Measurements from ENCODE around the gene ZBTB16. TPM values are rescaled to one million over a fixed set of nuclear protein-coding genes. Genes with fewer than 3 reads are reported as not detected.

ZBTB16 gene
- total RNA-seq, 1 donor from 2014 or later, result 0.54 TPM

- Mint-ChIP-seq H3K4me3 (ENCODE audit: unreplicated experiment) (no peak overlapping the region), H3K9me3 (ENCODE audit: unreplicated experiment) (no peaks in the 10 kb centered on the region), H3K36me3 (ENCODE audit: low read depth, unreplicated experiment) (no peaks in the 10 kb centered on the region), H3K4me1 (ENCODE audit: unreplicated experiment) (peaks cover 9% of the 10 kb centered on the region), H3K27me3 (ENCODE audit: unreplicated experiment) (peaks cover 4% of the 10 kb centered on the region), H3K27ac (ENCODE audit: unreplicated experiment) (no peak overlapping the region)
- DNase-seq (ENCODE audit: low spot score), result no peak
- no peak for TF ChIP-seq CTCF (IDR thresholded peaks at IDR 0.05; ENCODE audit: unreplicated experiment)
These were observed 71.2 kb downstream of the ZBTB16 start for GRCh38 chr11:114130629-114131277.

DNA sequence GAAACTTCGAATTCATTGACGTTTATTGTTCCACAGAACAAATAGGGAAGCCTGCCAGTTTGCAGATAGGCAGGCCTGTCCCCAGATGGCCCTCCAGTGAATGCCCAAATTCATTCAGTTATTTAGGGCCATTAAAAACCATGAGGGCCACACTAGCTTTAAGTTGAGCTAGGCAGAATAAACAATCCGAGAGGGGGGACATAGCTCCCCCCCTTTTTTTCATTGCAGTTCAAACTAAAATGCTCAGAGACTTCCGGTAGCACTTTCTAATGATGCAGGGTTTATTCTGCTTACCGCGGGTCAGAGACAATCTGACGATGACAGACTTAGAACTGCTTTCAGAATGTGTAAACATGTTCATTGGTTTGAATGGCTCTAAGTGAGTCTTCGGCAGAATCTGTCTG, 72.0 kb downstream of the ZBTB16 start:
- Mint-ChIP-seq H3K4me3 (ENCODE audit: unreplicated experiment) (no peak overlapping the region), H3K36me3 (ENCODE audit: low read depth, unreplicated experiment) (no peaks in the 10 kb centered on the region), H3K4me1 (ENCODE audit: unreplicated experiment) (peaks cover 15% of the 10 kb centered on the region), H3K27me3 (ENCODE audit: unreplicated experiment) (peaks cover 4% of the 10 kb centered on the region), H3K9me3 (ENCODE audit: unreplicated experiment) (no peaks in the 10 kb centered on the region), H3K27ac (ENCODE audit: unreplicated experiment) (no peak overlapping the region)
- no peak for DNase-seq (ENCODE audit: low spot score)
- no peak for TF ChIP-seq CTCF (IDR thresholded peaks at IDR 0.05; ENCODE audit: unreplicated experiment)

DNA sequence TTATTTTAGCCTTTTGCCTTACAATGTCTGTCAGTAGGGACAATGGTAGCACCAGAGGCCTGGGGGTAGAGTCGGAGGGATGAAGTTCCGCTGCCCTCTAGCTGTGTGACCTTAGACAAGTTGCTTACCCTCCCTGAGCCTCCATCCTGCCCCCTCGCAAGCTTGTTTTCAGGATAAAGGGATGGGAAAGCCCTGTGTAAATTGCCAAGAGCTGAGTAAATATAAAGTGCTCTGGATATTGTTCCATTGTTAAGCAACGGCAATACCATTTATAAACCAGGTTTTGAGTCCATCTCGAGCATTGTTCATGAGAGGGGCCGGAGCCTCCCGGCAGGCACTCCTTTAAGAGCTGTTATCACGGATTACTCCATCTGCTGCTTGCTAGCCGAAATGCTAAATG, 72.9 kb downstream of the ZBTB16 start:
- Mint-ChIP-seq H3K36me3 (ENCODE audit: low read depth, unreplicated experiment) (no peaks in the 10 kb centered on the region), H3K4me3 (ENCODE audit: unreplicated experiment) (no peak overlapping the region), H3K9me3 (ENCODE audit: unreplicated experiment) (no peaks in the 10 kb centered on the region), H3K4me1 (ENCODE audit: unreplicated experiment) (peaks cover 25% of the 10 kb centered on the region), H3K27ac (ENCODE audit: unreplicated experiment) (no peak overlapping the region), H3K27me3 (ENCODE audit: unreplicated experiment) (peaks cover 3% of the 10 kb centered on the region)
- DNase-seq (ENCODE audit: low spot score), result no peak
- no peak for TF ChIP-seq CTCF (IDR thresholded peaks at IDR 0.05; ENCODE audit: unreplicated experiment)

GRCh38 chr11:114132944-114133394, 73.5 kb downstream of the ZBTB16 start:
- TF ChIP-seq CTCF (IDR thresholded peaks at IDR 0.05; ENCODE audit: unreplicated experiment), result no peak
- Mint-ChIP-seq H3K4me3 (ENCODE audit: unreplicated experiment) (no peak overlapping the region), H3K4me1 (ENCODE audit: unreplicated experiment) (peaks cover 29% of the 10 kb centered on the region), H3K27me3 (ENCODE audit: unreplicated experiment) (peaks cover 3% of the 10 kb centered on the region), H3K27ac (ENCODE audit: unreplicated experiment) (no peak overlapping the region), H3K36me3 (ENCODE audit: low read depth, unreplicated experiment) (no peaks in the 10 kb centered on the region), H3K9me3 (ENCODE audit: unreplicated experiment) (no peaks in the 10 kb centered on the region)
- no peak for DNase-seq (ENCODE audit: low spot score)

DNA sequence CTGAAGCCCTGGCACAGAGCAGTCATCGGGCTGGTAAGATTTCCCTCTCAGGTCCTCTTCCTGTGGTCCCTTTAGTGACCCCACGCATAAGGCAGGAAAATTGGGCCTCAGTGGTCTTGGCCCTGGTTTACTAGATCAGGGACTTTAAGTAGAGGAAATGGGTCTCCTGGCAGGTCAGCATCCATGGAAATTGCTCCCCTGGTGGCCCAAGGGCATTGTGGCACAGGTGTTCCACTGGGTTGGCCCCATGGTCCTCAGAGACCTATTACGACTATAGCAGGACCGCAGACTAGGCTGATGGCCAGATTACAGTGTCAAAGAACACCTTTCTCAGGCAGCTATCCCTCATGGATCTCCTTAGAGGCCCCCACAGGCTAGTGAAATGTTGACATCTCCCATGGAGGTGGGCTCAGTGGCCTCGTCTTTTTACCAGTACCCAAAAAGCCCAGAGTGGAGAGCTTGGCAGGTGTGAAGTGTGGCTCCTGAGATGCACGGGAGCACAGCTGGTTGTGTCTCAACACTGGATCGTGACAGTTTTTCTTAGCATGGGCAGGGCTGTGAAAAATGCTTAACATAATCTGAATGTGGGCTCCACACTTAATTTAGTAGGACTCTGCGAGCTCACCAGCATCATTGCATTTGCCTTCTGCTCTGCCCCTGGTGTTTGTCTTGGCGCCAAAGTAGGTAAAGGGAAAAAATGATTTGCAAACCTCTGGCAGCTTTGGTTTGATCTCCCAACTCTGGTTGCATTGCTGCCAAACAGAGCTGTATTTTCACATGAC, 74.2 kb downstream of the ZBTB16 start:
- no peak for DNase-seq (ENCODE audit: low spot score)
- H3K27me3 Mint-ChIP-seq (ENCODE audit: unreplicated experiment), result peaks cover 3% of the 10 kb centered on the region
- no peaks in the 10 kb centered on the region for H3K36me3 Mint-ChIP-seq (ENCODE audit: low read depth, unreplicated experiment)
- H3K4me1 Mint-ChIP-seq (ENCODE audit: unreplicated experiment), result peaks cover 32% of the 10 kb centered on the region
- no peak overlapping the region for H3K27ac Mint-ChIP-seq (ENCODE audit: unreplicated experiment)
- TF ChIP-seq CTCF (IDR thresholded peaks at IDR 0.05; ENCODE audit: unreplicated experiment), result no peak
- no peaks in the 10 kb centered on the region for H3K9me3 Mint-ChIP-seq (ENCODE audit: unreplicated experiment)
- H3K4me3 Mint-ChIP-seq (ENCODE audit: unreplicated experiment), result no peak overlapping the region

Measured in endothelial cell (in vitro differentiated cells).